Loucy (cell line): Measurements from ENCODE around the gene TOPAZ1.

Source experiments
- CTCF ChIP-seq: fragments of 200-600 bp; sonication (generic); conservative IDR thresholded peaks from 2 replicates; pipeline ENCODE4 v1.5.1; 2014; ENCODE audit warnings: mild to moderate bottlenecking, antibody characterized with exemption, low read length
- EZH2phosphoT487 ChIP-seq: fragments of 200-600 bp; IDR thresholded peaks from 2 replicates; pipeline ENCODE4 v1.6.1; 2018; ENCODE audit warnings: antibody characterized with exemption, mild to moderate bottlenecking, moderate library complexity, borderline replicate concordance

GRCh38 chr3:44340058-44340395 is 98.3 kb downstream of the TOPAZ1 start:
- TF ChIP-seq EZH2phosphoT487 = no peak
- no peak for TF ChIP-seq CTCF
